Measurements from ENCODE around the gene SEMA5B.

SEMA5B gene

GRCh38 chr3:123054931-123055330, 27.4 kb upstream of the SEMA5B start:
- Histone ChIP-seq H3K36me3 (no peaks in the 10 kb centered on the region), H3K27ac (no peak overlapping the region), H3K4me3 (ENCODE audit: low read depth in 1 of 2, low read length in 1 of 2) (no peak overlapping the region), H3K4me1 (ENCODE audit: control insufficient read depth in 1 of 2, insufficient read depth in 1 of 2, low read depth in 1 of 2, low read length in 1 of 2) (no peaks in the 10 kb centered on the region), H3K9me3 (no peaks in the 10 kb centered on the region), H3K27me3 (peaks cover 10% of the 10 kb centered on the region)
- no peak for TF ChIP-seq CTCF (IDR thresholded peaks at IDR 0.05)

GRCh38 chr3:123054109-123054778, 26.7 kb upstream of the SEMA5B start:
- H3K27me3 ChIP-seq: peaks cover 10% of the 10 kb centered on the region
- no peak for TF ChIP-seq CTCF (IDR thresholded peaks at IDR 0.05)
- no peaks in the 10 kb centered on the region for H3K9me3 ChIP-seq
- no peak overlapping the region for H3K4me3 ChIP-seq (ENCODE audit: low read depth in 1 of 2, low read length in 1 of 2)
- no peak overlapping the region for H3K27ac ChIP-seq
- H3K4me1 ChIP-seq (ENCODE audit: control insufficient read depth in 1 of 2, insufficient read depth in 1 of 2, low read depth in 1 of 2, low read length in 1 of 2): no peaks in the 10 kb centered on the region
- H3K36me3 ChIP-seq: no peaks in the 10 kb centered on the region

DNA sequence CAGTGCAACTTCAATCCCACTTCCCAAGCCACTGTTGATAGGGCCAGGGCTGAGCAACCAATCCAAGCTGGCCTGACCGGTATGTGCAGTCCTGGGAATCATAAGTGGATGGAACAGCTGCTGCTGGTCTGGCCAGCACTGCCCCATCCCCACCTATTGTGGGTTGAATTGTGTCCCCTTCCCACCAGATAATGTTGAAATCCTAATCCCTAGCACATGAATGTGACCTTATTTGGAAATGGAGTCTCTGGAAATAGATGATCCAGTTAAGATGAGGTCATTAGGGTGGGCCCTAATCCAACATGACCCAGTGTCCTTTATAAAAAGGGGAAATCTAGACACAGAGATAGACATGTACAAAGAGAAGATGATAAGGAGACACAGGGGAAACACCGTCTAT, 25.5 kb upstream of the SEMA5B start:
- Histone ChIP-seq H3K9me3 (no peaks in the 10 kb centered on the region), H3K4me3 (ENCODE audit: low read depth in 1 of 2, low read length in 1 of 2) (no peak overlapping the region), H3K36me3 (no peaks in the 10 kb centered on the region), H3K4me1 (ENCODE audit: control insufficient read depth in 1 of 2, insufficient read depth in 1 of 2, low read depth in 1 of 2, low read length in 1 of 2) (no peaks in the 10 kb centered on the region), H3K27me3 (peaks cover 10% of the 10 kb centered on the region), H3K27ac (no peak overlapping the region)
- no peak for TF ChIP-seq CTCF (IDR thresholded peaks at IDR 0.05)

GRCh38 chr3:123050666-123051065, 23.1 kb upstream of the SEMA5B start:
- no peak for TF ChIP-seq CTCF (IDR thresholded peaks at IDR 0.05)
- Histone ChIP-seq H3K36me3 (no peaks in the 10 kb centered on the region), H3K27ac (no peak overlapping the region), H3K4me1 (ENCODE audit: control insufficient read depth in 1 of 2, insufficient read depth in 1 of 2, low read depth in 1 of 2, low read length in 1 of 2) (no peaks in the 10 kb centered on the region), H3K27me3 (peaks cover 10% of the 10 kb centered on the region), H3K4me3 (ENCODE audit: low read depth in 1 of 2, low read length in 1 of 2) (no peak overlapping the region), H3K9me3 (no peaks in the 10 kb centered on the region)

GRCh38 chr3:123048480-123049237, 21.1 kb upstream of the SEMA5B start:
- no peaks in the 10 kb centered on the region for H3K36me3 ChIP-seq
- no peak overlapping the region for H3K27ac ChIP-seq
- TF ChIP-seq CTCF (IDR thresholded peaks at IDR 0.05): no peak
- H3K9me3 ChIP-seq: no peaks in the 10 kb centered on the region
- H3K4me3 ChIP-seq (ENCODE audit: low read depth in 1 of 2, low read length in 1 of 2): no peak overlapping the region
- H3K4me1 ChIP-seq (ENCODE audit: control insufficient read depth in 1 of 2, insufficient read depth in 1 of 2, low read depth in 1 of 2, low read length in 1 of 2): no peaks in the 10 kb centered on the region
- peaks cover 14% of the 10 kb centered on the region for H3K27me3 ChIP-seq

Measured in neutrophil (primary cell).